ENCODE measurements around the gene MYOCOS. TPM values are rescaled to one million over a fixed set of nuclear protein-coding genes. Genes with fewer than 3 reads are reported as not detected.

The MYOCOS gene
- total RNA-seq, 1 donor from 2014 or later = not detected

GRCh38 chr1:171663036-171663853 is 41.2 kb downstream of the MYOCOS start:
- DNase-seq (ENCODE audit: low read depth in 2 of 2) = no peak

GRCh38 chr1:171663854-171664575 is 42.0 kb downstream of the MYOCOS start:
- no peak for DNase-seq (ENCODE audit: low read depth in 2 of 2)

- no peak for DNase-seq (ENCODE audit: low read depth in 2 of 2)
Measured at GRCh38 chr1:171664976-171665375, 42.9 kb downstream of the MYOCOS start.

- DNase-seq (ENCODE audit: low read depth in 2 of 2) = no peak
Measured at GRCh38 chr1:171666114-171666769, 44.2 kb downstream of the MYOCOS start.

GRCh38 chr1:171668372-171668771 is 46.3 kb downstream of the MYOCOS start:
- no peak for DNase-seq (ENCODE audit: low read depth in 2 of 2)

GRCh38 chr1:171670739-171671138 is 48.7 kb downstream of the MYOCOS start:
- no peak for DNase-seq (ENCODE audit: low read depth in 2 of 2)

GRCh38 chr1:171674431-171675405 is 52.7 kb downstream of the MYOCOS start:
- DNase-seq (ENCODE audit: low read depth in 2 of 2) = no peak

Other genes with a start within 250 kb of the MYOCOS start
- 30.6 and 42.4 TPM in 2 replicates for gene PRRC2C, start 136.7 kb upstream of the MYOCOS start, total RNA-seq
- gene MYOC, start 30.4 kb downstream of the MYOCOS start, total RNA-seq = not detected in 2 replicates
- gene VAMP4, start 119.8 kb downstream of the MYOCOS start, total RNA-seq = 3.1 and 4.9 TPM in 2 replicates
- gene METTL13, start 159.4 kb downstream of the MYOCOS start, total RNA-seq = 19.4 and 29.1 TPM in 2 replicates
- gene DNM3, start 219.3 kb downstream of the MYOCOS start, total RNA-seq = 0.51 and 2.5 TPM in 2 replicates